H1 (cell line): ENCODE results near the gene BPIFB6. TPM values are rescaled to one million over a fixed set of nuclear protein-coding genes. Genes with fewer than 3 reads are reported as not detected.

Experiments
- CTCF ChIA-PET: fragments of 300-600 bp; sonication (Branson Sonifier 250); formaldehyde crosslinking; loops from one replicate; lab custom pipeline; 2021; ENCODE audit not compliant: partially characterized antibody; lab: Charles Lee
- POLR2A ChIA-PET: fragments of 300-600 bp; sonication (Branson Sonifier 250); formaldehyde crosslinking; loops from one replicate; lab custom pipeline; 2021; ENCODE audit warnings: inconsistent platforms; ENCODE audit not compliant: partially characterized antibody; lab: Charles Lee
- DNase-seq, 2 experiments: peaks; one replicate each; pipeline versions ENCODE4 v3.0.0 to v3.0.0-alpha.2; 2010 to 2022; ENCODE audit warnings: low spot score in 2 of 2, low read depth in 1 of 2, mixed read lengths in 1 of 2
- FAIRE-seq: peaks from 2 replicates; lab custom pipeline; 2011; peaks lifted over from hg19 to GRCh38; lab: Jason Lieb, UNC
- H2AFZ ChIP-seq: 2 replicates; pipeline ENCODE4 v1.8.1; 2012; ENCODE audit warnings: low read length, inconsistent platforms
- H2AK5ac ChIP-seq: 2 replicates; pipeline ENCODE4 v1.6.1; 2013; ENCODE audit warnings: low read depth, low read length
- H2BK120ac ChIP-seq: replicated peaks from 2 replicates; pipeline ENCODE3; 2013; ENCODE audit warnings: low read depth, low read length, inconsistent platforms
- H2BK12ac ChIP-seq: 2 replicates; pipeline ENCODE4 v1.6.1; 2013; ENCODE audit warnings: low read depth, low read length
- H2BK15ac ChIP-seq: 2 replicates; pipeline ENCODE4 v1.6.1; 2013; ENCODE audit warnings: low read length
- H2BK20ac ChIP-seq: 2 replicates; pipeline ENCODE4 v1.6.1; 2013; ENCODE audit warnings: low read length
- H2BK5ac ChIP-seq: 2 replicates; pipeline ENCODE4 v1.6.1; 2013; ENCODE audit warnings: low read depth, low read length
- H3K14ac ChIP-seq: 2 replicates; pipeline ENCODE4 v1.6.1; 2013; ENCODE audit warnings: inconsistent platforms; ENCODE audit not compliant: insufficient read length
- H3K18ac ChIP-seq: 2 replicates; pipeline ENCODE4 v1.6.1; 2013; ENCODE audit warnings: low read length; ENCODE audit errors: extremely low read depth
- H3K23ac ChIP-seq: 2 replicates; pipeline ENCODE4 v1.6.1; 2013; ENCODE audit warnings: inconsistent platforms; ENCODE audit not compliant: insufficient read length
- H3K23me2 ChIP-seq: 2 replicates; pipeline ENCODE4 v1.6.1; 2013; ENCODE audit warnings: low read depth, low read length
- H3K27ac ChIP-seq: 2 replicates; pipeline ENCODE4 v1.6.1; 2011; ENCODE audit warnings: low read depth, low read length, inconsistent platforms
- H3K27me3 ChIP-seq, 4 experiments: replicated peaks in 1 of 4; 1 replicate in 1 of 4; 2 replicates in 3 of 4; pipeline versions ENCODE4 v1.6.1 to v1.8.1; 2011 to 2013; ENCODE audit warnings: low read length in 3 of 4, mild to moderate bottlenecking in 3 of 4, inconsistent platforms in 2 of 4, mixed read lengths in 2 of 4, moderate library complexity in 1 of 4; ENCODE audit not compliant: control insufficient read depth in 3 of 4, insufficient read depth in 3 of 4; ENCODE audit errors: extremely low read depth in 1 of 4
- H3K36me3 ChIP-seq, 4 experiments: 2 replicates each; pipeline versions ENCODE4 v1.6.1 to v1.8.1; 2011 to 2013; ENCODE audit warnings: mild to moderate bottlenecking in 4 of 4, low read length in 3 of 4, moderate library complexity in 2 of 4, control low read depth in 1 of 4, inconsistent platforms in 1 of 4; ENCODE audit not compliant: insufficient read depth in 4 of 4, control insufficient read depth in 2 of 4
- H3K4ac ChIP-seq: replicated peaks from 2 replicates; pipeline ENCODE3; 2013; ENCODE audit warnings: low read length, low read depth, mixed read lengths, inconsistent platforms; ENCODE audit not compliant: insufficient read length
- H3K4me1 ChIP-seq, 4 experiments: replicated peaks in 1 of 4; 1 replicate in 1 of 4; 2 replicates in 3 of 4; pipeline versions ENCODE4 v1.6.1 to v1.8.1; 2011 to 2013; ENCODE audit warnings: low read length in 3 of 4, inconsistent platforms in 2 of 4, mixed read lengths in 1 of 4; ENCODE audit not compliant: insufficient read depth in 4 of 4, control insufficient read depth in 3 of 4
- H3K4me2 ChIP-seq, 2 experiments: 2 replicates each; pipeline versions ENCODE4 v1.6.1 to v1.8.1; 2011 to 2013; ENCODE audit warnings: low read depth in 2 of 2, low read length in 2 of 2, control low read depth in 1 of 2, inconsistent platforms in 1 of 2, mild to moderate bottlenecking in 1 of 2; ENCODE audit not compliant: insufficient read depth in 1 of 2
- H3K4me3 ChIP-seq, 4 experiments: fragments of 200-600, 300-600 bp in 1 of 4; sonication (generic), shearing (Covaris generic), sonication (Bioruptor Twin) in 1 of 4; 2 replicates each; pipeline versions ENCODE4 v1.5.1 to v1.8.1; 2011 to 2016; ENCODE audit warnings: low read length in 4 of 4, low read depth in 3 of 4, control low read depth in 2 of 4, inconsistent platforms in 2 of 4, mild to moderate bottlenecking in 2 of 4, mixed read lengths in 1 of 4, moderate library complexity in 1 of 4; ENCODE audit not compliant: insufficient read depth in 2 of 4; ENCODE audit errors: extremely low read depth in 1 of 4
- H3K56ac ChIP-seq: replicated peaks from 2 replicates; pipeline ENCODE3; 2013; ENCODE audit warnings: low read depth, mild to moderate bottlenecking, mixed read lengths, low read length, inconsistent platforms; ENCODE audit not compliant: insufficient read length
- H3K79me1 ChIP-seq: 2 replicates; pipeline ENCODE4 v1.6.1; 2013; ENCODE audit warnings: low read depth, low read length, control low read depth
- H3K79me2 ChIP-seq, 2 experiments: 2 replicates each; pipeline versions ENCODE4 v1.6.1 to v1.8.1; 2012 to 2013; ENCODE audit warnings: low read length in 2 of 2, mild to moderate bottlenecking in 2 of 2, inconsistent platforms in 1 of 2; ENCODE audit not compliant: insufficient read depth in 2 of 2, control insufficient read depth in 1 of 2
- H3K9ac ChIP-seq, 4 experiments: replicated peaks in 1 of 4; 1 replicate in 1 of 4; 2 replicates in 3 of 4; pipeline versions ENCODE4 v1.6.1 to v1.8.1; 2011 to 2013; ENCODE audit warnings: low read depth in 3 of 4, low read length in 3 of 4, control low read depth in 2 of 4, mild to moderate bottlenecking in 2 of 4, moderate library complexity in 2 of 4, inconsistent platforms in 1 of 4; ENCODE audit errors: extremely low read depth in 1 of 4
- H3K9me3 ChIP-seq, 2 experiments: 2 replicates each; pipeline versions ENCODE4 v1.6.1 to v1.8.1; 2012 to 2013; ENCODE audit warnings: mild to moderate bottlenecking in 2 of 2, moderate library complexity in 2 of 2, control low read depth in 1 of 2, inconsistent platforms in 1 of 2, low read depth in 1 of 2, low read length in 1 of 2, mixed read lengths in 1 of 2; ENCODE audit not compliant: insufficient read depth in 2 of 2
- H4K20me1 ChIP-seq, 2 experiments: replicated peaks in 1 of 2; 2 replicates each; pipeline versions ENCODE3 to v1.8.1; 2011 to 2013; ENCODE audit warnings: inconsistent platforms in 2 of 2, low read length in 2 of 2, mild to moderate bottlenecking in 1 of 2; ENCODE audit not compliant: insufficient read depth in 2 of 2, control insufficient read depth in 1 of 2
- H4K5ac ChIP-seq: 2 replicates; pipeline ENCODE4 v1.6.1; 2013; ENCODE audit warnings: low read length, low read depth, mixed read lengths, inconsistent platforms; ENCODE audit not compliant: insufficient read length
- H4K8ac ChIP-seq: 2 replicates; pipeline ENCODE4 v1.8.0; 2013; ENCODE audit warnings: mild to moderate bottlenecking, moderate library complexity, low read length, inconsistent platforms; ENCODE audit not compliant: insufficient read depth; ENCODE audit errors: extremely low read depth
- H4K91ac ChIP-seq: replicated peaks from 2 replicates; pipeline ENCODE3; 2013; ENCODE audit warnings: low read length, mixed read lengths, inconsistent platforms; ENCODE audit not compliant: insufficient read length
- WGBS, 2 experiments: shearing (Covaris generic) in 1 of 2; methylation state at CpG; one replicate each; pipeline versions ENCODE4 v1.1.6 to v1.1.7; 2013 to 2015; ENCODE audit warnings: low lambda C conversion rate in 2 of 2, mixed read lengths in 2 of 2, inconsistent platforms in 1 of 2, low coverage in 1 of 2, missing lambda C conversion rate in 1 of 2; ENCODE audit not compliant: insufficient replicate concordance in 2 of 2, insufficient coverage in 1 of 2, insufficient read length in 1 of 2; ENCODE audit errors: extremely low coverage in 1 of 2, missing lambda C conversion rate in 1 of 2; 5-methylcytosine and 5-hydroxymethylcytosine counted together
- long read RNA-seq, 2 experiments: library from RNA in 1 of 2; library from capped mRNA in 1 of 2; stranded (forward); transcript quantifications; one replicate each; pipeline ENCODE4 v2.0.0, GENCODE V29; 2021; ENCODE audit warnings: inconsistent platforms in 1 of 2
- polyA minus RNA-seq, 3 experiments: library from RNA; depleted of rRNA, polyadenylated mRNA; stranded (reverse); fragments of >200 nt; gene quantifications; 1 replicate in 2 of 3; 2 replicates in 1 of 3; pipeline ENCODE4 v1.2.3, GENCODE V29; 2011
- polyA plus RNA-seq, 7 experiments: library from polyadenylated mRNA; depleted of rRNA in 3 of 7; stranded (reverse) in 5 of 7; unstranded in 2 of 7; fragments of >200 nt in 5 of 7; fragments of 200-250 nt in 2 of 7; gene quantifications; 1 replicate in 5 of 7; 2 replicates in 1 of 7; 4 replicates in 1 of 7; pipeline versions ENCODE4 v1.2.1 to v1.2.3, GENCODE V29; 2011 to 2013; ENCODE audit warnings: missing spikeins in 2 of 7, mixed read lengths in 2 of 7
- total RNA-seq: library from RNA; stranded (reverse); fragmentation: NEBNext Ultra II Directional; extraction: Animal tissue kit (Norgen Biotek cat#: 25700); gene quantifications from 2 replicates; pipeline ENCODE4 v1.2.1, GENCODE V29; 2021

The BPIFB6 gene
- total RNA-seq: not detected in 2 replicates
- not detected in 2 replicates for polyA plus RNA-seq (2011; rRNA removed)
- not detected for polyA plus RNA-seq (2011; cell fraction: cytosol; rRNA removed)
- not detected for polyA plus RNA-seq (2011; cell fraction: nucleus; rRNA removed)
- not detected in 4 replicates for polyA plus RNA-seq (2012, experiment 1 of 2)
- not detected for polyA plus RNA-seq (2012, experiment 2 of 2)
- polyA plus RNA-seq (2013, experiment 1 of 2): not detected
- not detected for polyA plus RNA-seq (2013, experiment 2 of 2)
- polyA minus RNA-seq (2011; rRNA and poly(A)+ RNA removed): not detected in 2 replicates
- not detected for polyA minus RNA-seq (2011; cell fraction: cytosol; rRNA and poly(A)+ RNA removed)
- not detected for polyA minus RNA-seq (2011; cell fraction: nucleus; rRNA and poly(A)+ RNA removed)
- long read RNA-seq, experiment 1: 0 reads
- long read RNA-seq, experiment 2: 0 reads

- no peaks in the 10 kb centered on the region for H3K27me3 ChIP-seq
- H3K4me2 ChIP-seq: no peak within 1 kb of the TSS
- H2BK15ac ChIP-seq: no peak within 1 kb of the TSS
- no peak within 1 kb of the TSS for H4K91ac ChIP-seq
- H2BK12ac ChIP-seq: no peak within 1 kb of the TSS
- peaks cover 0 to 2% of the 10 kb centered on the region in 2 experiments for H4K20me1 ChIP-seq
- H3K18ac ChIP-seq: no peak within 1 kb of the TSS
- H2BK20ac ChIP-seq: no peak within 1 kb of the TSS
- H2AK5ac ChIP-seq: no peak within 1 kb of the TSS
- no peaks in the 10 kb centered on the region for H3K9me3 ChIP-seq
- DNase-seq: no peak
- H4K8ac ChIP-seq: no peak within 1 kb of the TSS; the same call in 1 of the 2 replicates
- no peak within 1 kb of the TSS for H3K27ac ChIP-seq
- POLR2A ChIA-PET: no interaction called here
- H2BK120ac ChIP-seq: no peak within 1 kb of the TSS
- no peaks in the 10 kb centered on the region for H3K36me3 ChIP-seq
- H3K79me1 ChIP-seq: no peaks in the 10 kb centered on the region
- no peak within 1 kb of the TSS for H3K14ac ChIP-seq
- 90% methylated on average over 10 of the region's 10 CpGs; no CpG with 5 or more reads in 1 of the 2 experiments for WGBS, 2 experiments
- H3K23ac ChIP-seq: no peak within 1 kb of the TSS
- no peaks in the 10 kb centered on the region for H3K4me1 ChIP-seq
- H3K9ac ChIP-seq: no peak within 1 kb of the TSS
- H4K5ac ChIP-seq: no peak within 1 kb of the TSS
- FAIRE-seq: no peak
- H2BK5ac ChIP-seq: no peak within 1 kb of the TSS
- CTCF ChIA-PET: interaction anchor here (1.5 to 1.7 kb wide), 2 partner anchors 35 to 38 kb away, joined by 3 read pairs; no protein-coding TSS in a partner anchor
- no peak within 1 kb of the TSS for H3K4me3 ChIP-seq
- no peak within 1 kb of the TSS for H3K4ac ChIP-seq
- H3K79me2 ChIP-seq: no peaks in the 10 kb centered on the region
- H3K56ac ChIP-seq: no peak within 1 kb of the TSS
- no peak within 1 kb of the TSS for H2AFZ ChIP-seq
- H3K23me2 ChIP-seq: no peaks in the 10 kb centered on the region
Observed at GRCh38 chr20:33031531-33031930, at the start of gene BPIFB6. BPIFB6 (plus strand) TSS chr20:33031648; CDS start chr20:33031648, 0 bp downstream.
